Erythroblast (primary cell): ENCODE results near the gene C1RL.

ENCODE experiments used
- GATA1 ChIP-seq: IDR thresholded peaks from 2 replicates; pipeline ENCODE4 v1.6.1; 2011; ENCODE audit warnings: low read depth, mild to moderate bottlenecking, control low read depth, low read length, moderate library complexity
- POLR2A ChIP-seq: IDR thresholded peaks from 2 replicates; pipeline ENCODE4 v1.6.1; 2011; ENCODE audit warnings: mild to moderate bottlenecking, low read length

- TF ChIP-seq POLR2A (no peak), GATA1 (no peak)
These were observed 48.6 kb downstream of the C1RL start, which contains the start of gene C1S for GRCh38 chr12:7060353-7060954.
